Left cardiac atrium (tissue), 4 donors: ENCODE measurements around the gene SDC4. TPM values are rescaled to one million over a fixed set of nuclear protein-coding genes. Genes with fewer than 3 reads are reported as not detected.

Experiments used
- ATAC-seq, 2 donors: fragments of 200-7000 bp; cut with Tn5 transposase; one replicate each; pipeline ENCODE4 v1.9.1; 2020; ENCODE audit warnings: mild to moderate bottlenecking in 2 of 2, moderate library complexity in 2 of 2
- DNase-seq: peaks from one replicate; pipeline ENCODE4 v3.0.0-alpha.2; 2020
- intact Hi-C, 2 donors: fragments of 100-400 bp; cut with DNase I; formaldehyde crosslinking; loops; one replicate each; pipeline versions ENCODE4 v1.14.1 to v1.15.1; 2022 to 2023
- total RNA-seq, 2 donors: library from RNA; stranded (reverse); fragmentation: NEBNext Ultra II Directional; extraction: Animal tissue kit (Norgen Biotek cat#: 25700); gene quantifications; one replicate each; pipeline ENCODE4 v1.2.1, GENCODE V29; 2021
- donor health status: DM: no; HTN: yes; CAD: no.
- donor health status: DM: no; HTN: yes; CAD: no; lungs with severe emphysema.
- donor health status: DM: yes; HTN: yes; CAD: no.
- donor health status: Dilated cardiomyopathy.

Gene SDC4
- total RNA-seq, 2 donors from 2014 or later, result 51.4 to 152 TPM

GRCh38 chr20:45346851-45347250 lies 1.4 kb downstream of the SDC4 start:
- intact Hi-C loops, result no loop called here
- no peak for DNase-seq
- ATAC-seq, result no peak

- no peak for DNase-seq
- intact Hi-C loops, result no loop called here
- ATAC-seq, result no peak
These were observed 1.9 kb downstream of the SDC4 start for GRCh38 chr20:45346291-45346718.

- ATAC-seq, result no peak
- DNase-seq, result no peak
- intact Hi-C loops, result loop anchor here in 1 of 2 donors (2.0 kb wide), 1 partner anchor 13 kb away; no protein-coding TSS in a partner anchor
These were observed 2.9 kb downstream of the SDC4 start for GRCh38 chr20:45345104-45345936.

- intact Hi-C loops, result loop anchor here in 1 of 2 donors (2.0 kb wide), 1 partner anchor 14 kb away; no protein-coding TSS in a partner anchor
- ATAC-seq, result peak; percentile 18 to 61
- peak; percentile 74 for DNase-seq
These were observed 3.9 kb downstream of the SDC4 start for GRCh38 chr20:45344168-45344860.

- DNase-seq (no peak), ATAC-seq (no peak)
- intact Hi-C loops, result loop anchor here in 1 of 2 donors (2.0 kb wide), 1 partner anchor 15 kb away; no protein-coding TSS in a partner anchor
These were observed 4.6 kb downstream of the SDC4 start for GRCh38 chr20:45343532-45344167.

- intact Hi-C loops, result no loop called here
- DNase-seq (no peak), ATAC-seq (no peak)
These were observed 5.2 kb downstream of the SDC4 start for GRCh38 chr20:45342855-45343531.

GRCh38 chr20:45341939-45342854 lies 6.0 kb downstream of the SDC4 start:
- peak; percentile 73 for DNase-seq
- peak; percentile 37 to 43 for ATAC-seq
- intact Hi-C loops, result no loop called here

GRCh38 chr20:45341579-45341938 lies 6.7 kb downstream of the SDC4 start:
- no peak for ATAC-seq
- intact Hi-C loops, result no loop called here
- no peak for DNase-seq

- intact Hi-C loops, result no loop called here
- no peak for DNase-seq
- no peak for ATAC-seq
These were observed 7.3 kb downstream of the SDC4 start for GRCh38 chr20:45340951-45341350.

- DNase-seq, result no peak
- no peak for ATAC-seq
- intact Hi-C loops, result no loop called here
These were observed 7.9 kb downstream of the SDC4 start for GRCh38 chr20:45340236-45340847.

- intact Hi-C loops, result no loop called here
- DNase-seq (no peak), ATAC-seq (no peak)
These were observed 8.4 kb downstream of the SDC4 start for GRCh38 chr20:45339799-45340198.

- ATAC-seq, result no peak
- DNase-seq, result no peak
- intact Hi-C loops, result no loop called here
These were observed 9.1 kb downstream of the SDC4 start for GRCh38 chr20:45339084-45339483.

- DNase-seq (no peak), ATAC-seq (no peak)
- intact Hi-C loops, result no loop called here
These were observed 9.8 kb downstream of the SDC4 start for GRCh38 chr20:45338121-45339030.

GRCh38 chr20:45337367-45338120 lies 10.7 kb downstream of the SDC4 start:
- intact Hi-C loops, result loop anchor here in 1 of 2 donors (2.0 kb wide), 1 partner anchor 21 kb away; no protein-coding TSS in a partner anchor
- ATAC-seq, result peak; percentile 70 to 81
- peak; percentile 68 for DNase-seq

GRCh38 chr20:45336530-45337366 lies 11.5 kb downstream of the SDC4 start:
- intact Hi-C loops, result loop anchor here in 1 of 2 donors (2.0 kb wide), 1 partner anchor 22 kb away; no protein-coding TSS in a partner anchor
- ATAC-seq (peak; percentile 27 to 89), DNase-seq (peak; percentile 52)
